HG03457 (cell line): ENCODE data around the gene EFEMP2.

Source experiments
- ATAC-seq: cut with Tn5 transposase; IDR thresholded peaks from one replicate; pipeline ENCODE4 v1.9.1; 2021; ENCODE audit warnings: moderate number of reproducible peaks; ENCODE audit not compliant: unreplicated experiment

Gene EFEMP2

GRCh38 chr11:65872586-65873317 is at the start of gene EFEMP2:
EFEMP2 (minus strand) TSS chr11:65872800; CDS start chr11:65872354, 446 bp downstream.
- no peak for ATAC-seq

- ATAC-seq, result no peak
These were observed 49.3 kb upstream of the EFEMP2 start for GRCh38 chr11:65921876-65922275.

- no peak for ATAC-seq
These were observed 48.5 kb upstream of the EFEMP2 start for GRCh38 chr11:65921033-65921555.

GRCh38 chr11:65920372-65920802 is 47.8 kb upstream of the EFEMP2 start:
- ATAC-seq, result no peak

GRCh38 chr11:65919573-65920371 is 47.2 kb upstream of the EFEMP2 start:
- ATAC-seq, result peak; percentile 13

GRCh38 chr11:65919141-65919572 is 46.6 kb upstream of the EFEMP2 start, which contains the start of gene DRAP1:
DRAP1 (plus strand) TSS chr11:65919426; CDS start chr11:65919502, 76 bp downstream.
- peak; percentile 65 for ATAC-seq

- ATAC-seq, result peak; percentile 38
These were observed 45.9 kb upstream of the EFEMP2 start, which contains the start of gene C11orf68 for GRCh38 chr11:65918211-65919140. C11orf68 (minus strand) TSS chr11:65919062; CDS start chr11:65919031, 31 bp downstream.

- ATAC-seq, result no peak
These were observed 45.0 kb upstream of the EFEMP2 start for GRCh38 chr11:65917434-65918210.

- ATAC-seq, result no peak
These were observed 44.5 kb upstream of the EFEMP2 start for GRCh38 chr11:65917077-65917433.

GRCh38 chr11:65916391-65916790 is 43.8 kb upstream of the EFEMP2 start:
- ATAC-seq, result no peak

- ATAC-seq, result no peak
These were observed 43.2 kb upstream of the EFEMP2 start for GRCh38 chr11:65915821-65916251.

- ATAC-seq, result no peak
These were observed 42.7 kb upstream of the EFEMP2 start for GRCh38 chr11:65915101-65915820.

GRCh38 chr11:65912845-65913244 is 40.2 kb upstream of the EFEMP2 start:
- no peak for ATAC-seq

- ATAC-seq, result no peak
These were observed 39.3 kb upstream of the EFEMP2 start for GRCh38 chr11:65911682-65912568.

GRCh38 chr11:65907878-65908277 is 35.3 kb upstream of the EFEMP2 start:
- ATAC-seq, result no peak

GRCh38 chr11:65906602-65907001 is 34.0 kb upstream of the EFEMP2 start:
- ATAC-seq, result no peak

- ATAC-seq, result no peak
These were observed 31.1 kb upstream of the EFEMP2 start for GRCh38 chr11:65903715-65904114.

GRCh38 chr11:65903068-65903481 is 30.5 kb upstream of the EFEMP2 start:
- no peak for ATAC-seq
